HEK293 (cell line): ENCODE data around the gene LDLRAD3.
A peak's percentile ranks its signal among the peaks of the same experiment; 100 is the strongest.

Source experiments
- CTCF ChIA-PET: fragments of 350-600 bp; formaldehyde crosslinking; extraction: SDS; loops from one replicate; lab custom pipeline; 2021; ENCODE audit warnings: antibody characterized with exemption; lab: Yijun Ruan, JAX
- POLR2A ChIA-PET: fragments of 300-600 bp; formaldehyde crosslinking; extraction: SDS; loops from one replicate; lab custom pipeline; 2020; ENCODE audit warnings: antibody characterized with exemption, inconsistent platforms; lab: Yijun Ruan, JAX
- H3K27ac ChIP-seq: fragments of 200-500 bp; sonication (Bioruptor generic); 2 replicates; pipeline ENCODE4 v1.5.1; 2014; ENCODE audit warnings: low read depth, low read length, control low read depth, inconsistent platforms; ENCODE audit errors: extremely low read depth
- H3K36me3 ChIP-seq, 2 experiments: fragments of 200-500 bp in 1 of 2; sonication (Bioruptor generic) in 1 of 2; 1 replicate in 1 of 2; 2 replicates in 1 of 2; pipeline ENCODE4 v1.5.1; 2014 to 2017; ENCODE audit warnings: inconsistent platforms in 2 of 2, low read length in 2 of 2; ENCODE audit not compliant: control insufficient read depth in 2 of 2, insufficient read depth in 1 of 2
- H3K4me1 ChIP-seq: fragments of 200-500 bp; sonication (Bioruptor generic); 2 replicates; pipeline ENCODE4 v1.5.1; 2014; ENCODE audit warnings: mild to moderate bottlenecking, low read length, inconsistent platforms; ENCODE audit not compliant: control insufficient read depth, insufficient read depth
- H3K4me3 ChIP-seq: 2 replicates; pipeline ENCODE4 v1.5.1; 2011; ENCODE audit warnings: low read depth, mild to moderate bottlenecking, control low read depth, low read length, moderate library complexity
- H3K9me3 ChIP-seq: fragments of 200-500 bp; sonication (Bioruptor generic); 2 replicates; pipeline ENCODE4 v1.5.1; 2014; ENCODE audit warnings: low read depth, low read length, inconsistent platforms; ENCODE audit not compliant: control insufficient read depth, insufficient read depth
- GLI4 ChIP-seq: fragments of 450-650 bp; formaldehyde crosslinking; IDR thresholded peaks from 2 replicates; pipeline ENCODE4 v1.5.1; 2016; ENCODE audit warnings: missing biosample characterization, missing genetic modification characterization
- KLF1 ChIP-seq: fragments of 450-650 bp; formaldehyde crosslinking; IDR thresholded peaks from 2 replicates; pipeline ENCODE4 v1.5.1; 2016; ENCODE audit warnings: missing biosample characterization, missing genetic modification characterization
- KLF16 ChIP-seq: fragments of 450-650 bp; formaldehyde crosslinking; IDR thresholded peaks from 2 replicates; pipeline ENCODE4 v1.5.1; 2017; ENCODE audit warnings: missing biosample characterization, missing genetic modification characterization
- PRDM1 ChIP-seq: fragments of 450-650 bp; formaldehyde crosslinking; IDR thresholded peaks from 2 replicates; pipeline ENCODE4; 2016; ENCODE audit warnings: missing biosample characterization, missing genetic modification characterization
- SCRT2 ChIP-seq: fragments of 450-650 bp; formaldehyde crosslinking; IDR thresholded peaks from 2 replicates; pipeline ENCODE4 v1.5.1; 2016; ENCODE audit warnings: missing biosample characterization, missing genetic modification characterization
- YY1 ChIP-seq: fragments of 450-650 bp; formaldehyde crosslinking; IDR thresholded peaks from 2 replicates; pipeline ENCODE4 v1.5.1; 2018; ENCODE audit warnings: missing biosample characterization, missing genetic modification characterization
- ZBTB1 ChIP-seq: fragments of 450-650 bp; formaldehyde crosslinking; IDR thresholded peaks from 2 replicates; pipeline ENCODE4 v1.5.1; 2016; ENCODE audit warnings: missing biosample characterization, missing genetic modification characterization
- ZBTB17 ChIP-seq: fragments of 450-650 bp; formaldehyde crosslinking; IDR thresholded peaks from 2 replicates; pipeline ENCODE4 v1.5.1; 2016; ENCODE audit warnings: missing biosample characterization, missing genetic modification characterization
- ZNF184 ChIP-seq: fragments of 450-650 bp; IDR thresholded peaks from 2 replicates; pipeline ENCODE4 v1.5.1; 2018; ENCODE audit warnings: missing biosample characterization, mild to moderate bottlenecking, missing genetic modification characterization
- ZNF202 ChIP-seq: fragments of 450-650 bp; formaldehyde crosslinking; IDR thresholded peaks from 2 replicates; pipeline ENCODE4 v1.5.1; 2016; ENCODE audit warnings: missing biosample characterization, missing genetic modification characterization, borderline replicate concordance
- ZNF391 ChIP-seq: fragments of 450-650 bp; formaldehyde crosslinking; IDR thresholded peaks from 2 replicates; pipeline ENCODE4 v1.5.1; 2016; ENCODE audit warnings: low read depth, missing biosample characterization, missing genetic modification characterization, borderline replicate concordance
- ZNF426 ChIP-seq: fragments of 450-650 bp; formaldehyde crosslinking; IDR thresholded peaks from 2 replicates; pipeline ENCODE4 v1.5.1; 2017; ENCODE audit warnings: missing biosample characterization, missing genetic modification characterization, mild to moderate bottlenecking, inconsistent platforms, moderate library complexity
- ZNF433 ChIP-seq: fragments of 450-650 bp; formaldehyde crosslinking; IDR thresholded peaks from 2 replicates; pipeline ENCODE4 v1.5.1; 2016; ENCODE audit warnings: missing biosample characterization, missing genetic modification characterization, low read depth
- ZNF529 ChIP-seq: fragments of 450-650 bp; formaldehyde crosslinking; IDR thresholded peaks from 2 replicates; pipeline ENCODE4 v1.5.1; 2017; ENCODE audit warnings: missing genetic modification characterization, missing biosample characterization; ENCODE audit not compliant: insufficient replicate concordance
- ZNF530 ChIP-seq: fragments of 450-650 bp; formaldehyde crosslinking; IDR thresholded peaks from 2 replicates; pipeline ENCODE4 v1.5.1; 2016; ENCODE audit warnings: low read depth, missing biosample characterization, missing genetic modification characterization
- ZNF623 ChIP-seq: fragments of 450-650 bp; formaldehyde crosslinking; IDR thresholded peaks from 2 replicates; pipeline ENCODE4 v1.5.1; 2016; ENCODE audit warnings: missing biosample characterization, missing genetic modification characterization
- ZNF658 ChIP-seq: fragments of 450-650 bp; formaldehyde crosslinking; IDR thresholded peaks from 2 replicates; pipeline ENCODE4; 2016; ENCODE audit warnings: missing biosample characterization, missing genetic modification characterization
- ZNF670 ChIP-seq: fragments of 450-650 bp; formaldehyde crosslinking; IDR thresholded peaks from 2 replicates; pipeline ENCODE4 v1.5.1; 2016; ENCODE audit warnings: missing biosample characterization, missing genetic modification characterization, low read depth
- ZNF701 ChIP-seq: fragments of 450-650 bp; formaldehyde crosslinking; IDR thresholded peaks from 2 replicates; pipeline ENCODE4 v1.5.1; 2016; ENCODE audit warnings: missing biosample characterization, missing genetic modification characterization
- ZNF747 ChIP-seq: fragments of 450-650 bp; formaldehyde crosslinking; IDR thresholded peaks from 2 replicates; pipeline ENCODE4 v1.5.1; 2016; ENCODE audit warnings: missing biosample characterization, missing genetic modification characterization
- TF ChIP-seq, protein P1 (sequence below): fragments of 450-650 bp; formaldehyde crosslinking; IDR thresholded peaks from 2 replicates; pipeline ENCODE4 v1.5.1; 2016; ENCODE audit warnings: missing biosample characterization, missing genetic modification characterization, low read depth
- TF ChIP-seq, protein P2 (sequence below): fragments of 450-650 bp; formaldehyde crosslinking; IDR thresholded peaks from 2 replicates; pipeline ENCODE4; 2016; ENCODE audit warnings: missing biosample characterization, missing genetic modification characterization
- TF ChIP-seq, protein P3 (sequence below): fragments of 450-650 bp; formaldehyde crosslinking; IDR thresholded peaks from 2 replicates; pipeline ENCODE4 v1.5.1; 2017; ENCODE audit warnings: missing biosample characterization, missing genetic modification characterization

The LDLRAD3 gene

DNA sequence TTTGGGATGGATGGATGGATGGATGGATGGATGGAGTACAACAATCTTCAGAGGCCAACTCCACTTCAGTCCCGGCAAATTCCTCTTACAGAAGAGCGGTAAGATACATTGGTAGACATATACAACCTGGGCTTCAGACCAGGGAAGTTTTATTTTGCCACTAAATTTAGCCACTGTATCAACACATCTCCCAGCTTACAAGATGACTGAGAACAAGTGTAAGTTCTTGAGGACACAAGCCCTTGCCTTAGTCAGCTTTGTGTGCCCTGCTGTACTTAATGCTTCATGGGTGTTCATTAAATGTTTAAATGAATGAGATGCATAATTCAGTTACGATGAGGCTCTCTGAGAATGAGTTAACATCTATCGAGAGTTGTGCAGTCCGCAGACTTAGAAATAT lies 217.7 kb downstream of the LDLRAD3 start:
- no peak for TF ChIP-seq ZNF391 (tag by site-specific recombination)
- TF ChIP-seq ZBTB17 (tag by site-specific recombination): no peak
- no peak for TF ChIP-seq ZNF433 (tag by site-specific recombination)
- no peak for TF ChIP-seq ZNF701 (tag by site-specific recombination)
- TF ChIP-seq ZNF747: no peak
- no peak for TF ChIP-seq ZNF202 (tag by site-specific recombination)
- no peak for TF ChIP-seq ZNF426 (tag by site-specific recombination)
- no peak for TF ChIP-seq ZNF670 (tag by site-specific recombination)
- TF ChIP-seq, protein P1, sequence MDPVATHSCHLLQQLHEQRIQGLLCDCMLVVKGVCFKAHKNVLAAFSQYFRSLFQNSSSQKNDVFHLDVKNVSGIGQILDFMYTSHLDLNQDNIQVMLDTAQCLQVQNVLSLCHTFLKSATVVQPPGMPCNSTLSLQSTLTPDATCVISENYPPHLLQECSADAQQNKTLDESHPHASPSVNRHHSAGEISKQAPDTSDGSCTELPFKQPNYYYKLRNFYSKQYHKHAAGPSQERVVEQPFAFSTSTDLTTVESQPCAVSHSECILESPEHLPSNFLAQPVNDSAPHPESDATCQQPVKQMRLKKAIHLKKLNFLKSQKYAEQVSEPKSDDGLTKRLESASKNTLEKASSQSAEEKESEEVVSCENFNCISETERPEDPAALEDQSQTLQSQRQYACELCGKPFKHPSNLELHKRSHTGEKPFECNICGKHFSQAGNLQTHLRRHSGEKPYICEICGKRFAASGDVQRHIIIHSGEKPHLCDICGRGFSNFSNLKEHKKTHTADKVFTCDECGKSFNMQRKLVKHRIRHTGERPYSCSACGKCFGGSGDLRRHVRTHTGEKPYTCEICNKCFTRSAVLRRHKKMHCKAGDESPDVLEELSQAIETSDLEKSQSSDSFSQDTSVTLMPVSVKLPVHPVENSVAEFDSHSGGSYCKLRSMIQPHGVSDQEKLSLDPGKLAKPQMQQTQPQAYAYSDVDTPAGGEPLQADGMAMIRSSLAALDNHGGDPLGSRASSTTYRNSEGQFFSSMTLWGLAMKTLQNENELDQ (tag by site-specific recombination): no peak
- no peak for TF ChIP-seq ZBTB1 (tag by site-specific recombination)
- TF ChIP-seq ZNF529 (tag by site-specific recombination): no peak
- TF ChIP-seq KLF16 (tag by site-specific recombination): no peak
- no peak for TF ChIP-seq PRDM1 (tag by site-specific recombination)
- TF ChIP-seq YY1: no peak
- TF ChIP-seq, all 188 proteins: peak for 0
- ChIA-PET POLR2A (no interaction called here), CTCF (interaction anchor here (1.1 kb wide), 2 partner anchors 30 to 340 kb away, joined by 3 to 4 read pairs; no protein-coding TSS in a partner anchor)
- H3K4me1 ChIP-seq: peaks cover 5% of the 10 kb centered on the region
- no peak overlapping the region for H3K4me3 ChIP-seq
- H3K9me3 ChIP-seq: no peaks in the 10 kb centered on the region
- no peak overlapping the region for H3K27ac ChIP-seq
- no peaks in the 10 kb centered on the region for H3K36me3 ChIP-seq

DNA sequence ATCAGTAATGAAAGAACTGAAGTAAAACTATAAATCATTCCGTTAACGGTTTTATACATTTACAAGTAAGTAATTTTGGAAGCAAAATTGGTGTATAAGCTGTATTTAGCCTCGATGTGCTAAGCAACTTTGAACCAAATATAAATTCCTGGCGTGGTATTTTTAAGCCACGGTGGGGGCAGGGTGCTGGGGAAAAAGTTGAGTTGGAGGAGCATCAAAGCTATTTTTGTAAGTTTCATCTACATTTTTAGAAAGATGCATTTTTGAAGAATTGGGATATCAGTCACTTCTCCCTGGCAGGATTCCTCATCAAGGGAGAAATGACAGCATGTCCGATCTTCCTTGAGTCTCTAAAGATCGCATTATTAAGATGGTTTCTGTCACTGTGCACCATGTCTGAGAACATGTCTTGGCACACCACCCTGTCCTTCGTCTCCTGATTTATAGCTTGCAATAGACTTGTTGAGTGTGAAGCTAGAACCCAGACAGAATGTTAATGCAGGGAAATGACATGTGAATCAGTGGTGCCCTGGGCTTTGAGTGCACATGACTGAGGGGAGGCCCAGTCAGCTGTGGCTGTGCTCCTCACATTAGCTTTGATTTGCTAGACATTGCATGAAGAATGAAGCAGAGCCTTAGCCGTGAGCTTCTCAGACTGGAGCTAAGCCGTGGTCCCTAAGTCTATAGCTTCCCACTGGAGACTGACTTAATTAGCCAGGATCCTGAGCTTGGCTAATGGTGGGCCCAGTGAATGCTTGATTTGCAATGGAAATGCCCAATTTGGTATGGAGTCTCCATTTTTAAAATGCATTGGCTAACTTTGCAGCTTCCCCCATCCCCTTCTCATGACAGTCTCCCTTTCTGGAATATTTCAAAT lies 218.4 kb downstream of the LDLRAD3 start:
- H3K27ac ChIP-seq: no peak overlapping the region
- TF ChIP-seq ZNF623 (no peak), ZNF658 (tag by site-specific recombination) (no peak), ZNF184 (tag by site-specific recombination) (no peak), SCRT2 (tag by site-specific recombination) (peak; percentile 36; the same call in 1 of the 2 replicates), ZNF530 (tag by site-specific recombination) (no peak), GLI4 (tag by site-specific recombination) (no peak), KLF1 (tag by site-specific recombination) (no peak)
- TF ChIP-seq, protein P2, sequence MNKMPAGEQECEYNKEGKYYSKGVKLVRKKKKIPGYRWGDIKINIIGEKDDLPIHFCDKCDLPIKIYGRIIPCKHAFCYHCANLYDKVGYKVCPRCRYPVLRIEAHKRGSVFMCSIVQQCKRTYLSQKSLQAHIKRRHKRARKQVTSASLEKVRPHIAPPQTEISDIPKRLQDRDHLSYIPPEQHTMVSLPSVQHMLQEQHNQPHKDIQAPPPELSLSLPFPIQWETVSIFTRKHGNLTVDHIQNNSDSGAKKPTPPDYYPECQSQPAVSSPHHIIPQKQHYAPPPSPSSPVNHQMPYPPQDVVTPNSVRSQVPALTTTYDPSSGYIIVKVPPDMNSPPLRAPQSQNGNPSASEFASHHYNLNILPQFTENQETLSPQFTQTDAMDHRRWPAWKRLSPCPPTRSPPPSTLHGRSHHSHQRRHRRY (tag by site-specific recombination): no peak
- TF ChIP-seq, protein P3, sequence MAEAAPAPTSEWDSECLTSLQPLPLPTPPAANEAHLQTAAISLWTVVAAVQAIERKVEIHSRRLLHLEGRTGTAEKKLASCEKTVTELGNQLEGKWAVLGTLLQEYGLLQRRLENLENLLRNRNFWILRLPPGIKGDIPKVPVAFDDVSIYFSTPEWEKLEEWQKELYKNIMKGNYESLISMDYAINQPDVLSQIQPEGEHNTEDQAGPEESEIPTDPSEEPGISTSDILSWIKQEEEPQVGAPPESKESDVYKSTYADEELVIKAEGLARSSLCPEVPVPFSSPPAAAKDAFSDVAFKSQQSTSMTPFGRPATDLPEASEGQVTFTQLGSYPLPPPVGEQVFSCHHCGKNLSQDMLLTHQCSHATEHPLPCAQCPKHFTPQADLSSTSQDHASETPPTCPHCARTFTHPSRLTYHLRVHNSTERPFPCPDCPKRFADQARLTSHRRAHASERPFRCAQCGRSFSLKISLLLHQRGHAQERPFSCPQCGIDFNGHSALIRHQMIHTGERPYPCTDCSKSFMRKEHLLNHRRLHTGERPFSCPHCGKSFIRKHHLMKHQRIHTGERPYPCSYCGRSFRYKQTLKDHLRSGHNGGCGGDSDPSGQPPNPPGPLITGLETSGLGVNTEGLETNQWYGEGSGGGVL (tag by site-specific recombination): no peak
- TF ChIP-seq, all 188 proteins: peak for 1
- H3K4me1 ChIP-seq: peaks cover 5% of the 10 kb centered on the region
- POLR2A ChIA-PET: no interaction called here
- no peaks in the 10 kb centered on the region for H3K36me3 ChIP-seq
- CTCF ChIA-PET: interaction anchor here (0.7 to 1.2 kb wide), 4 partner anchors 30 to 585 kb away, joined by 3 to 4 read pairs (median 4); no protein-coding TSS in a partner anchor
- H3K9me3 ChIP-seq: no peaks in the 10 kb centered on the region
- H3K4me3 ChIP-seq: no peak overlapping the region
